Jurkat, Clone E6-1 (cell line): ENCODE data around the gene HSPB6.

Experiments
- DNase-seq: peaks from one replicate; pipeline ENCODE4 v3.0.0-alpha.2; 2011; ENCODE audit warnings: low read depth, low spot score
- H3K4me3 ChIP-seq: 2 replicates; pipeline ENCODE4 v1.5.1; 2011; ENCODE audit warnings: mild to moderate bottlenecking, low read length, control low read depth, moderate library complexity

Gene HSPB6

DNA sequence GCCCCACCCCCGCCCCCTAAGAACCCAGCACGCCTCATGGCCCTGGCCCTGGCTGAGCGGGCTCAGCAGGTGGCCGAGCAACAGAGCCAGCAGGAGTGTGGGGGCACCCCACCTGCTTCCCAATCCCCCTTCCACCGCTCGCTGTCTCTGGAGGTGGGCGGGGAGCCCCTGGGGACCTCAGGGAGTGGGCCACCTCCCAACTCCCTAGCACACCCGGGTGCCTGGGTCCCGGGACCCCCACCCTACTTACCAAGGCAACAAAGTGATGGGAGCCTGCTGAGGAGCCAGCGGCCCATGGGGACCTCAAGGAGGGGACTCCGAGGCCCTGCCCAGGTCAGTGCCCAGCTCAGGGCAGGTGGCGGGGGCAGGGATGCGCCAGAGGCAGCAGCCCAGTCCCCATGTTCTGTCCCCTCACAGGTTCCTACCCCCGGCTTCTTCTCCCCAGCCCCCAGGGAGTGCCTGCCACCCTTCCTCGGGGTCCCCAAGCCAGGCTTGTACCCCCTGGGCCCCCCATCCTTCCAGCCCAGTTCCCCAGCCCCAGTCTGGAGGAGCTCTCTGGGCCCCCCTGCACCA, 30.5 kb upstream of the HSPB6 start:
- H3K4me3 ChIP-seq, result no peak overlapping the region
- DNase-seq, result no peak

- DNase-seq, result no peak
- no peak overlapping the region for H3K4me3 ChIP-seq
Observed at GRCh38 chr19:35786299-35787160, 29.7 kb upstream of the HSPB6 start.

GRCh38 chr19:35785339-35785627, 28.5 kb upstream of the HSPB6 start:
- no peak for DNase-seq

GRCh38 chr19:35784503-35785338, 27.9 kb upstream of the HSPB6 start:
- no peak overlapping the region for H3K4me3 ChIP-seq
- no peak for DNase-seq

More at GRCh38 chr19:35785339-35785627, 28.5 kb upstream of the HSPB6 start:
- no peak overlapping the region for H3K4me3 ChIP-seq

GRCh38 chr19:35783469-35784434, 26.9 kb upstream of the HSPB6 start:
- no peak for DNase-seq
- no peak overlapping the region for H3K4me3 ChIP-seq

DNA sequence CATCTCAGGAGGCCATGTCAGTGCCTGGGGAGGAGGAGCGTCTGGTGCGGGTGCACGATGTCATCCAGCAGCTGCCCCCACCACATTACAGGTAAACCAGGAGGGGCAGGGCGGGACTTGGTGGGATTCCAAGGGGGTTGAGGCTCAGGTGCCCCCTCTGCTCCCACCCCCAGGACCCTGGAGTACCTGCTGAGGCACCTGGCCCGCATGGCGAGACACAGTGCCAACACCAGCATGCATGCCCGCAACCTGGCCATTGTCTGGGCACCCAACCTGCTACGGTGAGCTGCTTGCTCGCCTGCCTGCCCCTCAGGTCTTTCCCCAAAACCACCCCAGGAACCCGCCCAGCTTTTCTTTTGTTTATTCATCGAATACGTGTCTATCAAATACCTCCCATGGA, 25.8 kb upstream of the HSPB6 start:
- DNase-seq, result no peak
- no peak overlapping the region for H3K4me3 ChIP-seq

GRCh38 chr19:35781650-35782049, 24.8 kb upstream of the HSPB6 start:
- no peak for DNase-seq
- no peak overlapping the region for H3K4me3 ChIP-seq

- H3K4me3 ChIP-seq, result no peak overlapping the region
- no peak for DNase-seq
Observed at GRCh38 chr19:35780717-35781116, 23.9 kb upstream of the HSPB6 start.

- H3K4me3 ChIP-seq, result no peak overlapping the region
- DNase-seq, result no peak
Observed at GRCh38 chr19:35780058-35780457, 23.2 kb upstream of the HSPB6 start.

GRCh38 chr19:35779033-35779432, 22.2 kb upstream of the HSPB6 start:
- no peak overlapping the region for H3K4me3 ChIP-seq
- no peak for DNase-seq

DNA sequence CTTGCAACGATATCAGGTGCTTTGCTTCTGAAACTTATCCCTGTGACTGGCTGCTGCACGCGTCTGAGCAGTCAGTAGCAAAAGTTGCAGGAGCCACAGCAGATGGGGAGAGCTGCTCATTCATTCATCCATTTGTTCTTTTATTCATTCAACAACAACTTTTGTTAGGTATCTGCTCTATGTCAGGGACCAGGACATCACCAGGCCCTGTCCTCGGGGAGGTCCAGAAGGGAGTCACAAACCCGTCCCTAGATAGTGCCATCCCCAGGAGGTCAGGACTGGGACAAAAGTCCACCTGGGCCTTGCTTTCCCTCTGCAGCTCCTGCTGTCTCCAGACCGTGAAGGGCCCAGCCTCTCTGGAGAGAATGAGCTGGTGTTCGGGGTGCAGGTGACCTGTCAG, 21.1 kb upstream of the HSPB6 start:
- H3K4me3 ChIP-seq, result no peak overlapping the region

DNA sequence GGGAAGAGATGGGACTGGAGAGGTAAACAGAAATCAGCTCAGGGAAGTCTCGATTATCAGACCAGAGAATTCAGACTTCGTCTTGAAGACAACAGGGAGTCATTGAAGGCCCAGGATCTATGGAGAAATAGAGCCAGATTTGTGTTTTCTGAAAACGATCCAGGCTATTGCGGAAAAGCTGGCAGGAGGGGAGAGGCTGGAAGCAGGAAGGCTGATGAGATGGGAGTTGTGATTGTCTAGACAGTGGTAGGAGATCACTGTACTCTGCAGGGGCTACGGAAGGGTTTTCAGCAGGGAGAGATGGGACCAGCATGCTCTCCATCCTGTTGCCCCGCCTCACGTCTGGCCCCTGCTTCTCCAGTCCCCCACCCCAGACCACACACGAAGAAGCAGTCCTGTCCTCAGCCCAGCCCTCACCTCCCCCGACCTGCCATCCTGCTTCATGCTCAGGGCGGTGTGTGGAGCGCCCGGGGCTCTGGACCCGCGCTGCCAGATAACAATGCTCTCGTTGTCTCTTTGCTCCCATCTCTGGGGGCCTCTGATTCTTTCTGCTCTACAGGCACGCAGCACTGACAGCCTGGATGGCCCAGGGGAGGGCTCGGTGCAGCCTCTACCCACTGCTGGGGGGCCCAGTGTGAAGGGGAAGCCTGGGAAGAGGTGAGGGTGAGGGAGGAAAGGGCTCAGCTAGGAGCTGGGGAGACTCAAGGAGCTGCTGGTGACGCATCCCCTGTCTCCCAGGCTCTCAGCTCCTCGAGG, 20.4 kb upstream of the HSPB6 start:
- no peak for DNase-seq
- H3K4me3 ChIP-seq, result no peak overlapping the region

More for the DNA sequence above, 21.1 kb upstream of the HSPB6 start:
- DNase-seq, result no peak

DNA sequence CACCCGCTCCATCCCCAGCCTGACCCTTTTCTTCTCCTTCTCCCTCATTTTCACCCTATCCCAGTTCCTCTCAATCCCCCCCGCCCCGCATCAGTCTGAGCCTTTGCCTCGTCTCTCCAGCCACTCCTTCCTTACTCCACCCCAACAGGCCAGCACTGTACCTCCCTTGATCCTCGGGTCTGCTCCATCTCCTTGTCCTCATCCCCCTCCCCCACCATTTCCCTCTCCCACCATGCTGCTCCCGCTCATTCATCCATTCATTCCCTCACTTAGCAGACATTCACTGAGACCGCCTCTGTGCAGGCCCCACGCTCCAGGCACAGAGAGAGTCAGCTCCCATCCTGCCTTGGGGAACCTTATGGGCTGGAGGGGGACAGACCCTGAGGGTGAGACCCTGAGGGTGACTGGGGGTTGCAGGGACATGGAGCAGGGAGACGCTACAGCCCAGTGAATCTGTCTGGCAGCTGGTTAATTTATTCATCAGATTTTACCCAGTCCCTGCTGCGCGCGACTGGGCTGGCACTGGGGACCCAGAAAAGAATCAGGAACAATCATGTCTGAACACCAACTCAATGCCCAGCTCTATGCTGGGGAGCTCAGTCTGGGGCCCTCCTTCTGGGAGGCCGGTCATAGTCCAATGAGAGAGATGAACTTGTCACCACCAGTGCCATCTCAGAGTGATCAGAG, 19.4 kb upstream of the HSPB6 start:
- peak overlapping the region; percentile 76 for H3K4me3 ChIP-seq
- no peak for DNase-seq

DNA sequence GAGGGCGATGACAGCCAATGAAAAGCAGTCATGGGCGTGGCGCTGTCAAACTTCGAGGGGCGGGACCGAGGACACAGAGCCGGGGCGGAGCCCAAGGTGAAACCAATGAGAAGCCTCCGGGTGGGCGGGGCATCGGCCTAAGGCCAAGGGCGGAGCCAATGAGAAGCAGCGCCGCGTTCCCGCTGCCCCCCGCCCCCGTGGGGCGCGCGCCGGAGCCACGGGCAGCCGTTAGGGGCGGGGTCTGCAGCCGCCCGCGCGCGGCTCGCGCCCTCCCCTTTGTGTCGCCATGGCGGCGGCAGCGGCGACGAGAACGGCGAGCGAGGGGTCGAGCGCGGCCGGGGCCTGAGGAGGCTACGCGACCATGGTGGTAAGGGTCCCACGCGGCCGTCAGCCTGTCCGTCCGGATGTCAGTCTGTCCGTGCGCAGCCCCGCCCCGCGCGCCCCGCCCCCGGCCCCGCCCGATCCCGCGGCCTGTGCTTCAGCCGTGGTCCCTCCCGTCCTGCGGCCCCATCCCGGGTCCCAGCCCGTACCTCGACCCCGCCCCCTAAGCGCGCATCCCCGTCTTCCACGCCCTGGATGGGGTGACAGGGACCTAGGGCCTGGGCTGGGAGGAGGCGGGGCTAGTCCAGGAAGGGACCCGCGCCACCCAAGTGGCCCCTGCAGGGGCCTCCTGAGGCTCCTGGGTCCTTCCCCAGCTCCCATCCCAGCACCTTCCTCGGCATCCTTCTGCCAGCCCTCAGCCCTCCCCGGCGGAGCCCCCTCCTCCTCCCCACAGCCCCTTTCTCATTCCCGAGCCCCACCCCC, 18.7 kb upstream of the HSPB6 start, which contains the start of gene ARHGAP33:
Gene ARHGAP33 (plus strand): TSS at position 267 of the 804 bp plus-strand sequence. CDS start 95 bp downstream, at position 362.
- peak; percentile 96 for DNase-seq
- H3K4me3 ChIP-seq, result peak within 1 kb of the TSS; percentile 76

- no peak for DNase-seq
- H3K4me3 ChIP-seq, result peak overlapping the region; percentile 49
Observed at GRCh38 chr19:35775046-35775297, 18.1 kb upstream of the HSPB6 start.

DNA sequence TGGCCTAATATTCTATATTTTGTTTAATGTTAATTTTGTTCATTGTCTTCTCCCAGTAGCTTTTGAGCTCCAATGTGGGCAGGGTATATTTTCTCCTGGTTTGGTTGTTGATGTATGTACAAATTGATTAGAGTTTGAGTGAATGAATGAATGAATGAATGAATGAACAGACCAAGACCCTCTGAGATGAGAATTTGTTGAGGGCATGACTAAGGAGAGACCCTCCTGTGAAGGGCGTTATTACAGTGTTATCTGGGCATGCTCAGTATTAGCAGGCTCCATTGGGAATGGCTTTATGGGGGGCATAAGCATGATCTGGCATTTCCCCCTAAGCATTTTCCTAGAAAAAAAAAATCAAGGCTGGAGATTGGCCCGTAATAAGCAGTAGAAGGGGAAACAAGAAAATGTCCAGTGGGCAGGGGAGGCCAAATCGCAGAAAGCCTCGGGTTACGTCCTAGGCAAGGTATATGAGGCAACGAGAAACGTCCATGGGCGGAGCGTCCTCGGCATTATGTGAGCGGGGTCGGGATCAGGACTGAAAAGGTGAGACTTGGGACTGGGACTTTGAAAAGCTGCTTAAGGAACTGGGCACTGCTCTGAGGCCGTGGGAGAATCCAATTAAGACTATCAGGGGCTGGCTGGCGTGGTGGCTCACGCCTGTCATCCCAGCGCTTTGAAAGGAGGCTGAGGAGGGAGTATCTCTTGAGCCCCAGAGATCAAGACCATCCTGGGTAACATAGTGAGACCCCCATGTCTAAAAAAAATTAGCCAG, 17.6 kb upstream of the HSPB6 start:
- DNase-seq, result no peak
- H3K4me3 ChIP-seq, result peak overlapping the region; percentile 49
